IPS DF 19.7 (cell line): ENCODE results near the gene ADRB1.

Experiments used
- DNase-seq: peaks from one replicate; pipeline ENCODE4 v3.0.0-alpha.2; 2013; ENCODE audit warnings: low read depth, low spot score

The ADRB1 gene

GRCh38 chr10:114043532-114044246 is at the start of gene ADRB1:
Gene ADRB1 (plus strand): TSS chr10:114043866. CDS start chr10:114044133, 267 bp downstream.
- no peak for DNase-seq

GRCh38 chr10:113995201-113995600 is 48.5 kb upstream of the ADRB1 start:
- DNase-seq = no peak

GRCh38 chr10:113997428-113997827 is 46.2 kb upstream of the ADRB1 start:
- DNase-seq = no peak

- DNase-seq = no peak
Observed at GRCh38 chr10:113999531-113999930, 44.1 kb upstream of the ADRB1 start.

GRCh38 chr10:114000457-114001010 is 43.1 kb upstream of the ADRB1 start:
- DNase-seq = no peak

GRCh38 chr10:114002422-114002821 is 41.2 kb upstream of the ADRB1 start:
- DNase-seq = no peak

- no peak for DNase-seq
Observed at GRCh38 chr10:114003161-114003941, 40.3 kb upstream of the ADRB1 start.

- no peak for DNase-seq
Observed at GRCh38 chr10:114009281-114009996, 34.2 kb upstream of the ADRB1 start.

GRCh38 chr10:114010316-114010715 is 33.4 kb upstream of the ADRB1 start:
- no peak for DNase-seq

- DNase-seq = no peak
Observed at GRCh38 chr10:114012650-114013049, 31.0 kb upstream of the ADRB1 start.

- DNase-seq = no peak
Observed at GRCh38 chr10:114015708-114016107, 28.0 kb upstream of the ADRB1 start.

GRCh38 chr10:114017271-114017670 is 26.4 kb upstream of the ADRB1 start:
- DNase-seq = no peak

GRCh38 chr10:114017873-114018272 is 25.8 kb upstream of the ADRB1 start:
- DNase-seq = no peak

GRCh38 chr10:114019226-114019625 is 24.4 kb upstream of the ADRB1 start:
- no peak for DNase-seq

- no peak for DNase-seq
Observed at GRCh38 chr10:114021154-114021553, 22.5 kb upstream of the ADRB1 start.

GRCh38 chr10:114021717-114022680 is 21.7 kb upstream of the ADRB1 start:
- no peak for DNase-seq

GRCh38 chr10:114022766-114023597 is 20.7 kb upstream of the ADRB1 start:
- no peak for DNase-seq

GRCh38 chr10:114024876-114025610 is 18.6 kb upstream of the ADRB1 start:
- no peak for DNase-seq

- DNase-seq = no peak
Observed at GRCh38 chr10:114025611-114026130, 18.0 kb upstream of the ADRB1 start.
